Stimulated activated CD8-positive, alpha-beta memory T cell treated with anti-CD3 and anti-CD28 coated beads, Interleukin-12 subunit alpha, Interleukin-12 subunit beta, amount 100 ng/mL, for 1 hour (primary cell): ENCODE measurements around the gene DCDC1.

Source experiments
- DNase-seq: peaks from one replicate; pipeline ENCODE4 v3.0.0-alpha.2; 2020; ENCODE audit warnings: low read depth

DCDC1 gene

GRCh38 chr11:30852645-30853044 lies 516.9 kb downstream of the DCDC1 start:
- DNase-seq, result no peak

DNA sequence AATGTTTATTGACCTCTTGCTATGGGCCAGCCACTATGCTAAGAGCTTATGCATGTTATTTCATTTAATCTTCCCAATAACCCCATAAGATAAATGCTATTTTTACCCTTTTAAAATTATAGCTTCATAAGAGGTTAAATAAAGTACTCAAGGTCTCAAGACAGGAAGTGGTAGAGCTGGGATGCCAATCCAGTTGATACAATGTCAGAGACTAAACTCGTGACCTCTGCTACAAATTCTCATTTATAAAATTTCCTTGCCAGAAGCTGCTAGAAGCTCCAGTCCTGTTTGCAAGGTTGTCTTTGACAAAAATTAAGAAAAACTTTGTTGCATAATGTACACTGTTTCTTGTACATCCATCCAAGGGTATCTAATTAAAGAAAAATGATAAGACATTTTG lies 517.4 kb downstream of the DCDC1 start:
- no peak for DNase-seq

DNA sequence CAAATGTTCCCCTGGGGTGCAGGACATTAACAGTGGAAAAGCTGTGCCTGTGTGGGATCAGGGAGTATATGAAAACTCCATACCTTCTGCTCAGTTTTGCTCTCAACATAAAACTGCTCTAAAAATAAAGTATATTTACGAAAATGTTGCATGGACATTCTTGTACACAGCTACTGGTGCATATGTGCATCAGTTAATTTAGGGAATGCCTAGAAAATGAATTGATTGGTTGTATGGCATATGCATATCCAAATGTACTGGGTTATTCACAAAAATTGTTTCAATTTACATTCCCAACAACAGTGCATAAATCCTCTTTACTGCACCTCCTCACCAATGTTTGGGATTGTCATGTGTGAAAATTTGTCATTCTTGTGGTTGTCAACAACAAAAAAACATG lies 532.3 kb downstream of the DCDC1 start:
- DNase-seq, result no peak

GRCh38 chr11:30832831-30833230 lies 536.7 kb downstream of the DCDC1 start:
- DNase-seq, result no peak

DNA sequence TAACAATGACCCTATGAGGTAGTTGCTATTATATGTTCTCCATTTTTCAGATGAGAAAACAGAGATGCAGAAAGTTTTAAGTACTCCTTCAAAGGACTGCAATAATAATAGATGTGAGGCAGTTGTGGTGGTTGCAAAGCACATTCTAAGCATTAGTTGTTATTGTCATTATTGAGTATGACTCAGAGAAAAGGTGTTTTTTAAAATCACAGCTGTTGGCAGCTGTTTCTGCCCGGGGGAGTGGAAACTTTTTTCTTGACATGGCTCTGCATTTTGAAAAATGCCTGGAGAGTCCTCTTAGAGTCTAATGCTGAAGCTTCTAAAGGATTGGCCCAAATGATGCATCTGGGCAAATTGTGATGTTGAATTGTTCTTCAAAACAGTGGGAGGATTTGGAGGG lies 538.9 kb downstream of the DCDC1 start:
- DNase-seq, result no peak

GRCh38 chr11:30826911-30827310 lies 542.6 kb downstream of the DCDC1 start:
- DNase-seq, result no peak

- DNase-seq, result no peak
These were observed 543.8 kb downstream of the DCDC1 start for GRCh38 chr11:30825723-30826122.

GRCh38 chr11:30823119-30823518 lies 546.4 kb downstream of the DCDC1 start:
- no peak for DNase-seq

DNA sequence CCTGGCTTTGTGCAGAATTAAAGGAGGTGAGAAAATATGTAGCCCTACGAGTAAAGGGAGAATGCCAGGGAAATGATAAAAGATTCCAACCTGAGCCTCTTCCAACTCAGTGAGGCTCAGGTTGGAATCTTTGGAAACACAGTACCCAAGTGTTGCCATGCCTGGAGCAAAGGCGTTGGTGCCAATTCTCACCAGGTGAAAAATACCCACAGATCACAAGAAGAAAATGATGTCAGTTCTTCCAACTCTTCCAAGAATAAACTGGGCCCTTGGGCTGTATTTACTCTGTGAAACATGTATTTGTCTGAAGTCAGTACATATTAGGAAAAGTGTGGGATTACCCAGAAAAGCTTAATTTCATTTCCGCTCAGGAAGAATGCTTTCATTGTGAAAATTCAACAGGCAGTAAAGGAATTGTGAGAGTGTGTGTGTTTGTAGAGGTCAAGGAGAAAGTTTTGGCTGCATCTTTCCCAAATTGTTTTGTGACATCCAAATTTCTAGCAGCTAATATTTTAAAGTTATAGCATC lies 548.0 kb downstream of the DCDC1 start:
- no peak for DNase-seq

- DNase-seq, result no peak
These were observed 550.8 kb downstream of the DCDC1 start for GRCh38 chr11:30818721-30819120.

DNA sequence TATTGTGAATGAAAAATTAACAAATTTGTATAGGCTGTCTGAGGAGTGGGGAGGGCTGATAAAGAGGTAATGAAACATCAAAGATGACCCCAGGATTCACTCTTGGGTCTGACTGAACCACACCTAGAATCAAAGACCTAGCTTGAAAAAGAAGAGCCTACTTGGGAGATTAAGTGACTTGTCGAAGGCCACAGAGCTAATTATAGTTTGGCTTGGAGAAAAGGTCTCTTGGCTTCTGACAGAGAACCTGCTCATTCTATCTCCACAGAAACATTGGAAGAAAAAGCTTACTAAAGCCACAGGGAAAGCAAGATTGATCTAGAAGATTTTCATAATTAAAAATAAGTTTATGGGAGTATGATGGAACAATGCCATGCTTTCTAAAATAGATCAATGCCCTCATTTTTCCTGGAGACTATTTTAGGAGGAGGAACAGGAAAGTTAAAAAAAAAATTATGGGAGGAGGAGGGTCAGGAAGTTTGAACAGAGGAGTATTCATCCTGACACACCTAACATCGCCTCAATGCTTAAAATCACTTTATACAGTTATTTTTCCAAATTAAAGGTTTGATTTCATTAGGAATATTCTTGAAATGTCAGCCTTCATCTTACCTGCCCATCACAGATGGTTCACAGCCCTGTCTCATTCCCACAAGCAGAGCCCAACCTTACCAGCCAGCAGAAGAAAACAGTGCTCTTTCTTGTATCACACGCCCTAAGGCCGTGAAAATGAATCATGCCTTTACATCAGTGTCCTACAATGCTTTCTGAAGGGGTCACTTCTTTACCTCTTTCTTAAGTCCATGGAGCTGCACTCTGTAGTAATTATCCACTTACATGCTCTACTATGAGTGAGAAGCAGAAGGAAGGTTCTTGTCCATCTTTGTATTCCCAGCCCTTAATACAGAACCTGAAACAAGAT lies 552.3 kb downstream of the DCDC1 start:
- DNase-seq, result no peak

DNA sequence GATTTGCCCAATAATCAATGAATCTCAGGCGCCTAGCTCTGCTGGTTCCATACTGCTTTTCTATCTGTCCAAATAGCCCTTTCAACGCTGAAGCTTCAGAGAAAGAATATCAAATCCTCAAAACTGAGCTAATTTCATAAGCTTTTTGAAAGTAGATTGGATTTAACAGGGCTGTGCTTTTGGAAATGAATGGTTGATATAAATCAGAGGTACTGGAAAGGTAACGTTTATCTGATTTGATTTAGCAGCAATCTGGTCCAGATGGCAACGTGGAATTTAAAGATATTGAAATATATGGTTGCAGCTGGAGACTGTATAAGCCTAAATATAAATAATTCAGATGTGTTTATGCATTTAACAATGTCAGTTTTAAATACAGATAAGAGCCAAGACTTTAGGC lies 553.9 kb downstream of the DCDC1 start:
- DNase-seq, result no peak

- no peak for DNase-seq
These were observed 554.8 kb downstream of the DCDC1 start for GRCh38 chr11:30814737-30815136.
